ENCODE measurements around the gene ACSS1.

GRCh38 chr20:25036331-25036936 is 21.5 kb downstream of the ACSS1 start:
- TF ChIP-seq SIN3A (IDR thresholded peaks at IDR 0.05; ENCODE audit: borderline replicate concordance, insufficient read depth, low read length) (no peak), REST (IDR thresholded peaks at IDR 0.05; ENCODE audit: insufficient read depth in 1 of 2, low read depth in 2 of 2, low read length in 2 of 2) (no peak)

Data from PFSK-1 (cell line).